GM23248 (cell line): ENCODE measurements around the gene YWHAB. TPM values are rescaled to one million over a fixed set of nuclear protein-coding genes. Genes with fewer than 3 reads are reported as not detected.

Source experiments
- DNase-seq: peaks from one replicate; pipeline ENCODE4 v3.0.0-alpha.2; 2015
- H2AFZ ChIP-seq: fragments of 200-600 bp; sonication (generic); 2 replicates; pipeline ENCODE4 v1.6.1; 2016; ENCODE audit warnings: antibody characterized with exemption
- H3F3A ChIP-seq: fragments of 200-600 bp; sonication (generic); 2 replicates; pipeline ENCODE4 v1.6.1; 2016; ENCODE audit warnings: mild to moderate bottlenecking, antibody characterized with exemption, mixed run types; ENCODE audit not compliant: insufficient read depth
- H3K27ac ChIP-seq: fragments of 200-600 bp; sonication (generic); 2 replicates; pipeline ENCODE4 v1.5.1; 2016; ENCODE audit warnings: mild to moderate bottlenecking
- H3K27me3 ChIP-seq: fragments of 200-600 bp; sonication (generic); replicated peaks from 2 replicates; pipeline ENCODE4 v1.6.1; 2016; ENCODE audit warnings: mild to moderate bottlenecking; ENCODE audit not compliant: insufficient read depth
- H3K36me3 ChIP-seq: fragments of 200-600 bp; sonication (generic); 2 replicates; pipeline ENCODE4 v1.6.1; 2016; ENCODE audit warnings: low read depth, mild to moderate bottlenecking
- H3K4me1 ChIP-seq: fragments of 200-600 bp; sonication (generic); 2 replicates; pipeline ENCODE4 v1.6.1; 2016; ENCODE audit warnings: mild to moderate bottlenecking; ENCODE audit not compliant: insufficient read depth
- H3K4me2 ChIP-seq: fragments of 200-600 bp; sonication (generic); one replicate; pipeline ENCODE4 v1.6.1; 2016; ENCODE audit warnings: mild to moderate bottlenecking; ENCODE audit not compliant: unreplicated experiment
- H3K4me3 ChIP-seq: fragments of 200-600 bp; sonication (generic); 2 replicates; pipeline ENCODE4 v1.5.1; 2016; ENCODE audit warnings: mild to moderate bottlenecking
- H3K79me2 ChIP-seq: fragments of 200-600 bp; sonication (generic); 2 replicates; pipeline ENCODE4 v1.6.1; 2016; ENCODE audit warnings: mild to moderate bottlenecking; ENCODE audit not compliant: insufficient read depth
- H3K9ac ChIP-seq: fragments of 200-600 bp; sonication (generic); 2 replicates; pipeline ENCODE4 v1.6.1; 2016; ENCODE audit warnings: mild to moderate bottlenecking
- H3K9me2 ChIP-seq: fragments of 200-600 bp; sonication (generic); 2 replicates; pipeline ENCODE4 v1.6.1; 2016; ENCODE audit warnings: mixed run types, mild to moderate bottlenecking, moderate library complexity; ENCODE audit not compliant: insufficient read depth
- H3K9me3 ChIP-seq: fragments of 200-600 bp; sonication (generic); one replicate; pipeline ENCODE4 v1.6.1; 2017; ENCODE audit warnings: low read depth
- H4K20me1 ChIP-seq: fragments of 200-600 bp; sonication (generic); 2 replicates; pipeline ENCODE4 v1.6.0; 2016; ENCODE audit not compliant: insufficient read depth
- EZH2 ChIP-seq: fragments of 200-600 bp; sonication (generic); IDR thresholded peaks from 2 replicates; pipeline ENCODE4 v1.6.1; 2018; ENCODE audit warnings: antibody characterized with exemption, mild to moderate bottlenecking; ENCODE audit not compliant: insufficient read depth, poor library complexity, severe bottlenecking
- EZH2phosphoT487 ChIP-seq: fragments of 200-600 bp; sonication (generic); IDR thresholded peaks from 2 replicates; pipeline ENCODE4 v1.6.1; 2018; ENCODE audit warnings: antibody characterized with exemption, moderate library complexity, mild to moderate bottlenecking, low read depth; ENCODE audit not compliant: insufficient read depth
- WGBS, 2 experiments: methylation state at CpG; one replicate each; pipeline ENCODE4 v1.1.6; 2015 to 2017; ENCODE audit warnings: low lambda C conversion rate in 2 of 2, low coverage in 1 of 2; ENCODE audit errors: missing lambda C conversion rate in 2 of 2; 5-methylcytosine and 5-hydroxymethylcytosine counted together
- in situ Hi-C: fragments of 300-500 bp; cut with MboI; formaldehyde crosslinking; loops from 2 replicates; pipeline ENCODE4 v1.15.0; 2020
- polyA plus RNA-seq: library from polyadenylated mRNA; unstranded; fragments of >200 nt; fragmentation: Nextera tagmentation; extraction: Ambion mirVana; gene quantifications from 2 replicates; pipeline ENCODE4 v1.2.1, GENCODE V29; 2016
- total RNA-seq: library from RNA; depleted of rRNA; stranded (reverse); fragments of >200 nt; shearing (Covaris generic); gene quantifications from 2 replicates; pipeline ENCODE4 v1.2.3, GENCODE V29; 2014

The YWHAB gene
- total and polyA plus RNA-seq, 2 experiments from 2014 or later: 116 to 425 TPM

GRCh38 chr20:44943828-44944227 lies 58.3 kb downstream of the YWHAB start:
- Histone ChIP-seq H2AFZ (no peak overlapping the region), H3K79me2 (0 out of 2 replicates have a peak, but pooled peaks cover 4% of the 10 kb centered on the region), H3K4me1 (peaks cover 2% of the 10 kb centered on the region; the same call in 1 of the 2 replicates), H4K20me1 (no peaks in the 10 kb centered on the region), H3F3A (peaks cover 27% of the 10 kb centered on the region), H3K4me2 (no peak overlapping the region), H3K9me3 (no peaks in the 10 kb centered on the region), H3K27ac (no peak overlapping the region), H3K27me3 (no peaks in the 10 kb centered on the region), H3K4me3 (no peak overlapping the region), H3K36me3 (peaks cover 52% of the 10 kb centered on the region), H3K9me2 (no peaks in the 10 kb centered on the region), H3K9ac (no peak overlapping the region)
- in situ Hi-C loops: no loop called here
- 94 to 99% methylated on average over 4 of the region's 4 CpGs for WGBS, 2 experiments
- DNase-seq: no peak
- no peak for TF ChIP-seq EZH2phosphoT487
- TF ChIP-seq EZH2: no peak

DNA sequence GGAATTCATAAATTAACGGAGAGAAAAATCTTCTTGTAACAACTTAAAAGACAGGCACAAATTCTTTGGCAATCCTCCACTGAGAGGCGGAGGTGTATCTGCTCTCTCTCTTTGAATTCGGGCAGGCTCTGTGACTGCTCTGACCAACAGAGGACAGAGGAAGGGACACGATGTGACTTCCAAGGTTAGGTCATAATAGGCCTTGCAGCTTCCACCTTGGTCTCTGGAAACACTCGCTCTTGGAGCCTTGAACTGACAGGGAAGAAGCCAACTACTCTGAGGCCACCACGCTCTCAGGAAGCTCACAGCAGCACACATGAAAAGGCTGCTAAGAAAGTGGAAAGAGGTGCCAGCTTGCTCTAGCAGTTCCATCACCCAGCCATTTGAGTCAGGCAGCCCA lies 59.8 kb downstream of the YWHAB start:
- Histone ChIP-seq H3K27ac (no peak overlapping the region), H3K9me2 (no peaks in the 10 kb centered on the region), H3F3A (peaks cover 30% of the 10 kb centered on the region), H3K9ac (no peak overlapping the region), H3K9me3 (no peaks in the 10 kb centered on the region), H3K36me3 (peaks cover 58% of the 10 kb centered on the region), H2AFZ (no peak overlapping the region), H3K4me2 (no peak overlapping the region), H3K4me1 (no peaks in the 10 kb centered on the region), H3K27me3 (no peaks in the 10 kb centered on the region), H3K4me3 (no peak overlapping the region), H3K79me2 (0 out of 2 replicates have a peak, but pooled peaks cover 4% of the 10 kb centered on the region), H4K20me1 (no peaks in the 10 kb centered on the region)
- DNase-seq: no peak
- no peak for TF ChIP-seq EZH2phosphoT487
- no peak for TF ChIP-seq EZH2
- 91% methylated on average over 6 of the region's 6 CpGs for WGBS, 2 experiments
- in situ Hi-C loops: no loop called here

GRCh38 chr20:44946271-44946852 lies 60.9 kb downstream of the YWHAB start:
- peaks cover 28% of the 10 kb centered on the region for H3F3A ChIP-seq
- no peaks in the 10 kb centered on the region for H3K27me3 ChIP-seq
- WGBS, 2 experiments: 48 to 59% methylated on average over 2 of the region's 2 CpGs
- H3K4me1 ChIP-seq: no peaks in the 10 kb centered on the region
- H3K9me3 ChIP-seq: no peaks in the 10 kb centered on the region
- H3K36me3 ChIP-seq: peaks cover 63% of the 10 kb centered on the region
- no peak overlapping the region for H2AFZ ChIP-seq
- no peak for TF ChIP-seq EZH2
- no peak for TF ChIP-seq EZH2phosphoT487
- no peaks in the 10 kb centered on the region for H4K20me1 ChIP-seq
- DNase-seq: no peak
- H3K9ac ChIP-seq: no peak overlapping the region
- in situ Hi-C loops: no loop called here
- H3K79me2 ChIP-seq: peaks cover 4% of the 10 kb centered on the region; the same call in 1 of the 2 replicates
- no peaks in the 10 kb centered on the region for H3K9me2 ChIP-seq
- H3K4me3 ChIP-seq: no peak overlapping the region
- H3K4me2 ChIP-seq: no peak overlapping the region
- no peak overlapping the region for H3K27ac ChIP-seq

DNA sequence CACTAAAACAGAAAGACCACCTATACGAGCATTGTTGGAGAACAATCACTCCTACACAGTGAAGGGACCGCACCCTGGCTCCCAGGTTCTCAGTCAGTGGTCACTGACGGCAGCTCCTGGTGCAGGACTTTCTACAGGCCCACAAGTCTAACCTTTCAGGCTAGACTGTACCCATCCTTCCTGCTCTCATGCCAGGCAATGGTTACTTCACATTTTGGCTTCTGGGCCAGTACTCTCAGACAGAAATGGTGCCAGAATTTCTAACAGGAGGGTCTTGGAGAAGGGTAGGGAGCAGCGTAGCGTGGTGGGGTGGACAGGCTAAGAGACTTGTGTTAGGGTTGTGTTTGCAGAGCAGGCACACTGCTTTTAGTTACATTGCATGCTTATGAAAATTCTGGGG lies 62.6 kb downstream of the YWHAB start:
- Histone ChIP-seq H3K27me3 (no peaks in the 10 kb centered on the region), H3K9ac (no peak overlapping the region), H3K4me1 (no peaks in the 10 kb centered on the region), H3K36me3 (peaks cover 57% of the 10 kb centered on the region), H3K4me2 (no peak overlapping the region), H3K27ac (no peak overlapping the region), H3K9me3 (no peaks in the 10 kb centered on the region), H2AFZ (no peak overlapping the region), H3K4me3 (no peak overlapping the region), H3K9me2 (no peaks in the 10 kb centered on the region), H3K79me2 (peaks cover 14% of the 10 kb centered on the region), H4K20me1 (no peaks in the 10 kb centered on the region), H3F3A (peaks cover 26% of the 10 kb centered on the region; the same call in 1 of the 2 replicates)
- in situ Hi-C loops: no loop called here
- TF ChIP-seq EZH2 (no peak), EZH2phosphoT487 (no peak)
- 67 to 75% methylated on average over 5 of the region's 5 CpGs for WGBS, 2 experiments
- no peak for DNase-seq
